HFFc6 (cell line): ENCODE results near the gene TMEM125. TPM values are rescaled to one million over a fixed set of nuclear protein-coding genes. Genes with fewer than 3 reads are reported as not detected.
A peak's percentile ranks its signal among the peaks of the same experiment; 100 is the strongest.

Experiments used
- DNase-seq: peaks from one replicate; pipeline ENCODE4 v3.0.0-alpha.2; 2018
- H3K27ac Mint-ChIP-seq: 2 replicates; pipeline ENCODE4 v1.8.0; 2020; ENCODE audit warnings: mild to moderate bottlenecking, mixed read lengths
- H3K27me3 Mint-ChIP-seq: 2 replicates; pipeline ENCODE4 v1.8.0; 2021; ENCODE audit warnings: mild to moderate bottlenecking, moderate library complexity, mixed read lengths; ENCODE audit not compliant: insufficient read depth
- H3K36me3 Mint-ChIP-seq: 2 replicates; pipeline ENCODE4 v1.8.0; 2021; ENCODE audit warnings: low read depth, mixed read lengths
- H3K4me1 Mint-ChIP-seq: 2 replicates; pipeline ENCODE4 v1.8.0; 2020; ENCODE audit warnings: low read depth, mixed read lengths
- H3K4me3 Mint-ChIP-seq: 2 replicates; pipeline ENCODE4 v1.8.0; 2020; ENCODE audit warnings: mild to moderate bottlenecking, moderate library complexity, mixed read lengths
- H3K9me3 Mint-ChIP-seq: 2 replicates; pipeline ENCODE4 v1.8.0; 2020; ENCODE audit warnings: mild to moderate bottlenecking, mixed read lengths
- total RNA-seq, 6 experiments: library from RNA; stranded (reverse); fragmentation: NEBNext Ultra II Directional; extraction: Animal tissue kit (Norgen Biotek cat#: 25700); gene quantifications; 2 replicates in 1 of 6; 3 replicates in 5 of 6; pipeline ENCODE4 v1.2.3, GENCODE V29; 2021
- TF ChIP-seq, protein P1 (sequence below): fragments of 200-600 bp; sonication (generic); IDR thresholded peaks from 2 replicates; pipeline ENCODE4 v1.5.0; 2021; ENCODE audit warnings: antibody characterized with exemption, mild to moderate bottlenecking

The TMEM125 gene
- total RNA-seq, 6 experiments from 2014 or later = not detected

GRCh38 chr1:43266881-43267280, 2.9 kb upstream of the TMEM125 start:
- H3K9me3 Mint-ChIP-seq = peaks cover 20% of the 10 kb centered on the region
- no peak for DNase-seq
- no peak overlapping the region for H3K4me3 Mint-ChIP-seq
- TF ChIP-seq, protein P1, sequence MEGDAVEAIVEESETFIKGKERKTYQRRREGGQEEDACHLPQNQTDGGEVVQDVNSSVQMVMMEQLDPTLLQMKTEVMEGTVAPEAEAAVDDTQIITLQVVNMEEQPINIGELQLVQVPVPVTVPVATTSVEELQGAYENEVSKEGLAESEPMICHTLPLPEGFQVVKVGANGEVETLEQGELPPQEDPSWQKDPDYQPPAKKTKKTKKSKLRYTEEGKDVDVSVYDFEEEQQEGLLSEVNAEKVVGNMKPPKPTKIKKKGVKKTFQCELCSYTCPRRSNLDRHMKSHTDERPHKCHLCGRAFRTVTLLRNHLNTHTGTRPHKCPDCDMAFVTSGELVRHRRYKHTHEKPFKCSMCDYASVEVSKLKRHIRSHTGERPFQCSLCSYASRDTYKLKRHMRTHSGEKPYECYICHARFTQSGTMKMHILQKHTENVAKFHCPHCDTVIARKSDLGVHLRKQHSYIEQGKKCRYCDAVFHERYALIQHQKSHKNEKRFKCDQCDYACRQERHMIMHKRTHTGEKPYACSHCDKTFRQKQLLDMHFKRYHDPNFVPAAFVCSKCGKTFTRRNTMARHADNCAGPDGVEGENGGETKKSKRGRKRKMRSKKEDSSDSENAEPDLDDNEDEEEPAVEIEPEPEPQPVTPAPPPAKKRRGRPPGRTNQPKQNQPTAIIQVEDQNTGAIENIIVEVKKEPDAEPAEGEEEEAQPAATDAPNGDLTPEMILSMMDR = no peak
- no peak overlapping the region for H3K27ac Mint-ChIP-seq
- H3K4me1 Mint-ChIP-seq = peaks cover 11% of the 10 kb centered on the region
- H3K27me3 Mint-ChIP-seq = peaks cover 13% of the 10 kb centered on the region
- peaks cover 16% of the 10 kb centered on the region; the same call in 1 of the 2 replicates for H3K36me3 Mint-ChIP-seq

- H3K27me3 Mint-ChIP-seq = peaks cover 13% of the 10 kb centered on the region
- no peak overlapping the region for H3K4me3 Mint-ChIP-seq
- no peak overlapping the region for H3K27ac Mint-ChIP-seq
- peaks cover 11% of the 10 kb centered on the region for H3K4me1 Mint-ChIP-seq
- peaks cover 15% of the 10 kb centered on the region for H3K9me3 Mint-ChIP-seq
- peak; percentile 63 for DNase-seq
- H3K36me3 Mint-ChIP-seq = peaks cover 12% of the 10 kb centered on the region; the same call in 1 of the 2 replicates
- TF ChIP-seq, protein P1 = no peak
Observed at GRCh38 chr1:43267291-43267805, 2.4 kb upstream of the TMEM125 start.

GRCh38 chr1:43267818-43268425, 1.9 kb upstream of the TMEM125 start:
- H3K27ac Mint-ChIP-seq = no peak overlapping the region
- DNase-seq = no peak
- peaks cover 11% of the 10 kb centered on the region for H3K4me1 Mint-ChIP-seq
- H3K36me3 Mint-ChIP-seq = peaks cover 6% of the 10 kb centered on the region; the same call in 1 of the 2 replicates
- no peak overlapping the region for H3K4me3 Mint-ChIP-seq
- TF ChIP-seq, protein P1 = no peak
- H3K9me3 Mint-ChIP-seq = peaks cover 10% of the 10 kb centered on the region
- peaks cover 11% of the 10 kb centered on the region for H3K27me3 Mint-ChIP-seq

DNA sequence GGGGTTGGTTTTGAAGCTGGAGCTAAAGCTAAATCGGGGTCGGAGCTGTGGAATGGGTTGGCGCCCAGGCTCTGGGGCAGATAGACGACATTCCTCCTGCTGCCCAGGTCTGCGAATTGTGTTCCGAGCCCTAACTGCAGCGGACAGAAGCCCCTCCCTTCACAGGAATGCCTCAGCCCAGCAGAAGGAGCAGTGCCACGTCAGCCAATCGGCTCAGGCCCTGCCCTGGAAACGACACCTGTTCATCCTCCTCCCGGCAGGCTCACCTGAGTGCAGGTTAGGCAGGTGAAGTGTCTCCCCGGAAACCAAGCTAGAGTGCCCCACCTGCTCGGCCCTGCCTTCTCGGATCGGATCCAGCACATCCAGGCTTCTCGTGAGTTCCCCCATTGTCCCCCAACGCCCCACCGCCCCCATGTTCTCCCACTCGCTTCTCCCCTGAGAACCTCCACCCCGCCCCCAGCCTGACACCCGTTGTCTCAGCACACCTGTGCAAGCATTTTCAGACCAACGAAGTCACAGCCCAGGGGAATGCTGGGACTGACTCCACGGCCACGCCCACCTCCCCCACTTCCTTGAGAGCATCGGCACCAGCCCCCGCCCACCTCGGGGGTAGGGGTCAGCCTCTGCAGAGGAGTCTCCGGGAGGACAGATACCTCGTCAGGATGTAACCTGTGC, 775 bp downstream of the TMEM125 start:
- H3K4me1 Mint-ChIP-seq = peaks cover 21% of the 10 kb centered on the region
- peaks cover 8% of the 10 kb centered on the region for H3K27me3 Mint-ChIP-seq
- no peaks in the 10 kb centered on the region; the same call in 1 of the 2 replicates for H3K9me3 Mint-ChIP-seq
- TF ChIP-seq, protein P1 = no peak
- H3K36me3 Mint-ChIP-seq = no peaks in the 10 kb centered on the region
- no peak overlapping the region for H3K27ac Mint-ChIP-seq
- H3K4me3 Mint-ChIP-seq = no peak overlapping the region
- DNase-seq = no peak

GRCh38 chr1:43271186-43272118, 1.7 kb downstream of the TMEM125 start:
- TF ChIP-seq, protein P1 = no peak
- Mint-ChIP-seq H3K4me1 (peaks cover 21% of the 10 kb centered on the region), H3K4me3 (no peak overlapping the region), H3K27ac (no peak overlapping the region), H3K27me3 (peaks cover 6% of the 10 kb centered on the region), H3K9me3 (no peaks in the 10 kb centered on the region), H3K36me3 (no peaks in the 10 kb centered on the region)
- no peak for DNase-seq
